Measurements from ENCODE around the gene BIRC6.

DNA sequence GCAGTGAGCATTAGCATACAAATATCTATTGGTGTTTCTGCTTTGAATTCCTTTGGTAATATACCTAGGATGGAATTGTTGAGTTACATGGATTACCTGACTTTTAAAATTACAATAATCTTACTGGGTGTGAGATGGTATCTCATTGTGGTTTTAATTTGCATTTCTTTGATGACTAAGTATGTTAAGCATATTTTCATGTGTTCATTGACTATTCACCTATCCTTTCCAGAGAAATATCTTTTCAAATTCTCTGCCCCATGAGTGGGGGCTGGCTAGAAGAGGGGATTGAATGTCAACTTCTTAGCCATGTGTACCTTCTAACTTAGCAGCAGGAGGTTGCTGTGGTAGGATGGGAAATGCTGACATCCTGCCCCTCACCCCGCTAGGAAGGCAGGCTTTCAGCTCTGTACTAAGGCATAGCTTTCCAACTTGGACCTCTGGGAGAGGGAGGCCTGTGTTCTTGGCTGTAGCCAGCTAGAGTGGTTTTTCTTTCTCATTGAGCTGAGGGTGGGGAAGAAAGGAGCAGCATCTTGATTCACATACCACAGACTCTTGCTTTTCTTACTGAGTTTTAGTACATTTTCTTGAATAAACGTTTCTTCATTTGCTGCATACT lies 207.7 kb downstream of the BIRC6 start:
- TF ChIP-seq, protein P1, sequence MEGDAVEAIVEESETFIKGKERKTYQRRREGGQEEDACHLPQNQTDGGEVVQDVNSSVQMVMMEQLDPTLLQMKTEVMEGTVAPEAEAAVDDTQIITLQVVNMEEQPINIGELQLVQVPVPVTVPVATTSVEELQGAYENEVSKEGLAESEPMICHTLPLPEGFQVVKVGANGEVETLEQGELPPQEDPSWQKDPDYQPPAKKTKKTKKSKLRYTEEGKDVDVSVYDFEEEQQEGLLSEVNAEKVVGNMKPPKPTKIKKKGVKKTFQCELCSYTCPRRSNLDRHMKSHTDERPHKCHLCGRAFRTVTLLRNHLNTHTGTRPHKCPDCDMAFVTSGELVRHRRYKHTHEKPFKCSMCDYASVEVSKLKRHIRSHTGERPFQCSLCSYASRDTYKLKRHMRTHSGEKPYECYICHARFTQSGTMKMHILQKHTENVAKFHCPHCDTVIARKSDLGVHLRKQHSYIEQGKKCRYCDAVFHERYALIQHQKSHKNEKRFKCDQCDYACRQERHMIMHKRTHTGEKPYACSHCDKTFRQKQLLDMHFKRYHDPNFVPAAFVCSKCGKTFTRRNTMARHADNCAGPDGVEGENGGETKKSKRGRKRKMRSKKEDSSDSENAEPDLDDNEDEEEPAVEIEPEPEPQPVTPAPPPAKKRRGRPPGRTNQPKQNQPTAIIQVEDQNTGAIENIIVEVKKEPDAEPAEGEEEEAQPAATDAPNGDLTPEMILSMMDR (IDR thresholded peaks at IDR 0.05; ENCODE audit: insufficient read depth, low read length, poor library complexity, severe bottlenecking) = no peak
- TF ChIP-seq EZH2phosphoT487 (conservative IDR thresholded peaks at IDR 0.05; ENCODE audit: low read length) = no peak
